Progenitor cell of endocrine pancreas (in vitro differentiated cells): ENCODE results near the gene CYP4F8. TPM values are rescaled to one million over a fixed set of nuclear protein-coding genes. Genes with fewer than 3 reads are reported as not detected.

Experiments
- DNase-seq: peaks from one replicate; pipeline ENCODE4 v3.0.0; 2021; ENCODE audit warnings: low spot score; ENCODE audit not compliant: unreplicated experiment
- H3K27ac Mint-ChIP-seq: 2 replicates; pipeline ENCODE4 v1.8.0; 2021; ENCODE audit warnings: mild to moderate bottlenecking, moderate library complexity, mixed read lengths
- H3K27me3 Mint-ChIP-seq: 2 replicates; pipeline ENCODE4 v1.8.0; 2021; ENCODE audit warnings: mixed read lengths
- H3K36me3 Mint-ChIP-seq: 2 replicates; pipeline ENCODE4 v1.8.0; 2022; ENCODE audit warnings: mixed read lengths; ENCODE audit not compliant: insufficient read depth
- H3K4me1 Mint-ChIP-seq: 2 replicates; pipeline ENCODE4 v1.8.0; 2021; ENCODE audit warnings: low read depth, mixed read lengths
- H3K4me3 Mint-ChIP-seq: 2 replicates; pipeline ENCODE4 v1.8.0; 2021; ENCODE audit warnings: low read depth, mild to moderate bottlenecking, moderate library complexity, mixed read lengths
- H3K9me3 Mint-ChIP-seq: 2 replicates; pipeline ENCODE4 v1.8.0; 2021; ENCODE audit warnings: low read depth, mixed read lengths
- total RNA-seq: library from RNA; stranded (reverse); gene quantifications from 2 replicates; pipeline ENCODE4 v1.2.1, GENCODE V29; 2021
- TF ChIP-seq, protein P1 (sequence below): fragments of 200-600 bp; sonication (generic); IDR thresholded peaks from one replicate; pipeline ENCODE4 v1.5.0; 2021; ENCODE audit warnings: antibody characterized with exemption, mild to moderate bottlenecking; ENCODE audit not compliant: unreplicated experiment

The CYP4F8 gene
- total RNA-seq, 1 donor from 2014 or later, result not detected

DNA sequence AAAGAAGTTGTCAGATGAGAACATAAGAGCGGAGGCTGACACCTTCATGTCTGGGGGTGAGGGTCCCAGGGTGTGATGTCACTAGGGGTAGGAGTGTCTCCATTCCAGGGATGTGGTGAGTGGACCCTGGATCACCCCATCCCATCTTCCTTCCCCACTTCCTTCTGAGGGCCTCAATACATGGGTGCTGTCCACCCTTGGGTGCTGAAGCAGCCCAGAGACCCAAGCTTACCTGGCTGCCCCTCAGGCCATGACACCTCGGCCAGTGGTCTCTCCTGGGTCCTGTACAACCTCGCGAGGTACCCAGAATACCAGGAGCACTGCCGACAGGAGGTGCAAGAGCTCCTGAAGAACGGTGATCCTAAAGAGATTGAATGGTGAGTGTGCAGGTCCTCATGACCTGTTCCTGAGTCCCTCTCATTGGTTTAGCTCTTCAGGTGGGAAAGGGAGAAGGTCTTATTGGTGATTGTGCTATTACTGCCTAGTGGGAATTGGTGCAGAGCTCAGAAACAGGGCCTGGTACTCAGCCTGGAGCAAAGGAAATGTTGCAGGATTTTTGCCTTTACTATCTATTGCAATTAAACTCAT is 37.7 kb upstream of the CYP4F8 start:
- peaks cover 2% of the 10 kb centered on the region for H3K36me3 Mint-ChIP-seq
- no peak overlapping the region for H3K4me3 Mint-ChIP-seq
- no peak overlapping the region for H3K27ac Mint-ChIP-seq
- peaks cover 42% of the 10 kb centered on the region for H3K9me3 Mint-ChIP-seq
- no peak for DNase-seq
- TF ChIP-seq, protein P1, sequence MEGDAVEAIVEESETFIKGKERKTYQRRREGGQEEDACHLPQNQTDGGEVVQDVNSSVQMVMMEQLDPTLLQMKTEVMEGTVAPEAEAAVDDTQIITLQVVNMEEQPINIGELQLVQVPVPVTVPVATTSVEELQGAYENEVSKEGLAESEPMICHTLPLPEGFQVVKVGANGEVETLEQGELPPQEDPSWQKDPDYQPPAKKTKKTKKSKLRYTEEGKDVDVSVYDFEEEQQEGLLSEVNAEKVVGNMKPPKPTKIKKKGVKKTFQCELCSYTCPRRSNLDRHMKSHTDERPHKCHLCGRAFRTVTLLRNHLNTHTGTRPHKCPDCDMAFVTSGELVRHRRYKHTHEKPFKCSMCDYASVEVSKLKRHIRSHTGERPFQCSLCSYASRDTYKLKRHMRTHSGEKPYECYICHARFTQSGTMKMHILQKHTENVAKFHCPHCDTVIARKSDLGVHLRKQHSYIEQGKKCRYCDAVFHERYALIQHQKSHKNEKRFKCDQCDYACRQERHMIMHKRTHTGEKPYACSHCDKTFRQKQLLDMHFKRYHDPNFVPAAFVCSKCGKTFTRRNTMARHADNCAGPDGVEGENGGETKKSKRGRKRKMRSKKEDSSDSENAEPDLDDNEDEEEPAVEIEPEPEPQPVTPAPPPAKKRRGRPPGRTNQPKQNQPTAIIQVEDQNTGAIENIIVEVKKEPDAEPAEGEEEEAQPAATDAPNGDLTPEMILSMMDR, result no peak
- no peaks in the 10 kb centered on the region for H3K4me1 Mint-ChIP-seq
- no peaks in the 10 kb centered on the region for H3K27me3 Mint-ChIP-seq

DNA sequence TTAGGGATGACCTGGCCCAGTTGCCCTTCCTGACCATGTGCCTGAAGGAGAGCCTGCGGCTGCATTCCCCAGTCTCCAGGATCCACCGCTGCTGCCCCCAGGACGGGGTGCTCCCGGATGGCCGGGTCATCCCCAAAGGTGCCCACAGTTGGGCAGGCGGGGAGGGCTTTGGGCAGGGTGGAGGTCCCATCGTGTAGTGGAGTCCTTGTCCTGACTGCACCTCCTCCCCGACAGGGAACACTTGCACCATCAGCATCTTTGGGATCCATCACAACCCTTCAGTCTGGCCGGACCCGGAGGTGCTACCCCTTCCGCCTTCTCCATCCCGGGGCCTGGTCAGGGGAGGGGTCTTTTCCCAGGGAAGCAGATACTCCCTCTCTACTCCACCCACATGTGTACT is 31.7 kb upstream of the CYP4F8 start:
- Mint-ChIP-seq H3K36me3 (peaks cover 1% of the 10 kb centered on the region), H3K4me3 (no peak overlapping the region), H3K9me3 (peaks cover 20% of the 10 kb centered on the region), H3K27me3 (no peaks in the 10 kb centered on the region), H3K4me1 (no peaks in the 10 kb centered on the region), H3K27ac (no peak overlapping the region)
- DNase-seq, result no peak
- TF ChIP-seq, protein P1, result no peak

DNA sequence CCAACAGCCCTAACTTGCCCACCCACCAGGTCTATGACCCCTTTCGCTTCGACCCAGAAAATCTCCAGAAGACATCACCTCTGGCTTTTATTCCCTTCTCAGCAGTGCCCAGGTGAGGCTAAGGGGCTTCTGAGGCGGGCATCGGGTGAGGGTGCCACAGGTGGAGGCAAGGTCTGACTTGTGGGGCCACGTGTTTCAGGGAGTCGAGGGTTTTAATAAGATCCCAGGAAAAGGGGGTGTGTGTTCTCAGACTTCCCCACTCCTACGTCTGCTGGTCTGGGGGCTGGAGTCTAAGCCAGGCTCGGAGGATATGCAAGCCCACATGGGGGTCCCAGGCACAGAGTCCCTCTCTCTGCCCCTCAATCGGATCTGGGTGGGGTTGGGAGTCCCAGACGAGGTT is 30.9 kb upstream of the CYP4F8 start:
- TF ChIP-seq, protein P1, result no peak
- Mint-ChIP-seq H3K4me3 (no peak overlapping the region), H3K36me3 (peaks cover 1% of the 10 kb centered on the region), H3K27me3 (no peaks in the 10 kb centered on the region), H3K4me1 (no peaks in the 10 kb centered on the region), H3K9me3 (peaks cover 23% of the 10 kb centered on the region), H3K27ac (no peak overlapping the region)
- DNase-seq, result no peak

DNA sequence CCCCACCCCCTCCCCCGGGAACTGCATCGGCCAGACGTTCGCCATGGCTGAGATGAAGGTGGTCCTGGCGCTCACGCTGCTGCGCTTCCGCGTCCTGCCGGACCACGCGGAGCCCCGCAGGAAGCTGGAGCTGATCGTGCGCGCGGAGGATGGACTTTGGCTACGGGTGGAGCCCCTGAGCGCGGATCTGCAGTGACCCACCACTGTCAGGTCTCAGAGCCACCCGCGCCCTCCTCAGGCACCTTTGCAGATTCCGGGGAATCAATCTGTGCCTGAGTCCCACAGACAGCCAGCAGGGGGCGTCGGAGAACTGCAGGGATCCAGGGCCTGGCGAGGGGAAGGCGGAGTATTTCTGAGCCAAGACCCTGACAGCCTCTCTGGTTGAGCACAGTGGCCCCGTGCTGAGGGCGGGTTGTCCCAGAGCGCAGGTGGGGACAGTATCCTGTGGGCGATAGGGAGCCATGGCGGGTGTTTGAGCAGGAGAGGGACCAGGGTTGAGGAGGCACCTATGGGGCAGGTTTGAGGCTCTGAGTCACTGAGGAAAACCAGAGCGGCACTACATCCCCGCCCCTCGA is 30.4 kb upstream of the CYP4F8 start:
- TF ChIP-seq, protein P1, result peak; percentile 37
- H3K4me3 Mint-ChIP-seq, result no peak overlapping the region

DNA sequence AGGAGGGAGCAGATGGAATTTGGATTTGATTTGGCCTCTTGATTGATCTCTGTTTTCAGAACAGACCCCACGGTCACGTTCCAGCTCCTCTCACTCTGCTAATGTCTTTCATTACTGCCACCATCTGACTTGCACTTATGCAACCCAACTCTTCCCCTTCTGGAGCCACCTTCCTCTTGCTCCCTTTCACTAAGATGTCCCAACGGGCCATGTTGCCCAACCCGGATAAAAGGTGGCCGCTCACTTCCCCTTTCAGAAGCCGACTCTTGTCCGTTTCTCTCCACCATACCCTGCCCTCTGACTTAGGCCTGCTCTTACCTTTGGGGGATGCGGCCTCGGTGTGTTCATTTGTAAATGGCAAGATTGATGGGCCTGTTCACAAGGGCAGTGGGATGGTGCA is 27.4 kb upstream of the CYP4F8 start:
- no peaks in the 10 kb centered on the region for H3K27me3 Mint-ChIP-seq
- TF ChIP-seq, protein P1, result no peak
- peaks cover 37% of the 10 kb centered on the region for H3K9me3 Mint-ChIP-seq

More for the DNA sequence above, 30.4 kb upstream of the CYP4F8 start:
- no peak for DNase-seq
- Mint-ChIP-seq H3K4me1 (no peaks in the 10 kb centered on the region), H3K27me3 (no peaks in the 10 kb centered on the region), H3K36me3 (peaks cover 1% of the 10 kb centered on the region), H3K9me3 (peaks cover 24% of the 10 kb centered on the region), H3K27ac (no peak overlapping the region)

More for the DNA sequence above, 27.4 kb upstream of the CYP4F8 start:
- no peaks in the 10 kb centered on the region for H3K4me1 Mint-ChIP-seq
- H3K36me3 Mint-ChIP-seq, result peaks cover 3% of the 10 kb centered on the region
- no peak for DNase-seq
- H3K4me3 Mint-ChIP-seq, result no peak overlapping the region
- H3K27ac Mint-ChIP-seq, result peak overlapping the region; percentile 47
